Mucosa of stomach (tissue), 1 donor: Measurements from ENCODE around the gene S100A16.

Experiments
- H3K27me3 ChIP-seq: one replicate; pipeline ENCODE4 v1.7.0; 2013; ENCODE audit warnings: mild to moderate bottlenecking, low read length; ENCODE audit not compliant: control insufficient read depth, insufficient read depth
- H3K36me3 ChIP-seq: one replicate; pipeline ENCODE4 v1.7.0; 2013; ENCODE audit warnings: low read length; ENCODE audit not compliant: control insufficient read depth, insufficient read depth
- H3K4me1 ChIP-seq: one replicate; pipeline ENCODE4 v1.7.0; 2013; ENCODE audit warnings: mild to moderate bottlenecking, low read length; ENCODE audit not compliant: control insufficient read depth, insufficient read depth
- H3K4me3 ChIP-seq: one replicate; pipeline ENCODE4 v1.7.0; 2013; ENCODE audit warnings: low read length
- H3K9ac ChIP-seq: one replicate; pipeline ENCODE4 v1.7.0; 2013; ENCODE audit warnings: mild to moderate bottlenecking, low read length, moderate library complexity
- H3K9me3 ChIP-seq: one replicate; pipeline ENCODE4 v1.7.0; 2013; ENCODE audit warnings: mild to moderate bottlenecking, low read length, moderate library complexity; ENCODE audit not compliant: control insufficient read depth
- donor health status: Pancreatic carcinoma.

Gene S100A16

GRCh38 chr1:153612755-153613331, at the start of gene S100A16:
Gene S100A16 (minus strand): TSS chr1:153613137. CDS start chr1:153608151, 4,986 bp downstream.
- Histone ChIP-seq H3K36me3 (no peaks in the 10 kb centered on the region), H3K9ac (peak within 1 kb of the TSS; percentile 98), H3K4me3 (peak within 1 kb of the TSS; percentile 75), H3K27me3 (no peaks in the 10 kb centered on the region), H3K4me1 (peaks cover 81% of the 10 kb centered on the region), H3K9me3 (no peaks in the 10 kb centered on the region)

- H3K36me3 ChIP-seq: peaks cover 11% of the 10 kb centered on the region
- H3K9me3 ChIP-seq: no peaks in the 10 kb centered on the region
- no peak overlapping the region for H3K9ac ChIP-seq
- H3K4me3 ChIP-seq: no peak overlapping the region
- peaks cover 14% of the 10 kb centered on the region for H3K4me1 ChIP-seq
- no peaks in the 10 kb centered on the region for H3K27me3 ChIP-seq
Observed at GRCh38 chr1:153662269-153662668, 49.3 kb upstream of the S100A16 start.

DNA sequence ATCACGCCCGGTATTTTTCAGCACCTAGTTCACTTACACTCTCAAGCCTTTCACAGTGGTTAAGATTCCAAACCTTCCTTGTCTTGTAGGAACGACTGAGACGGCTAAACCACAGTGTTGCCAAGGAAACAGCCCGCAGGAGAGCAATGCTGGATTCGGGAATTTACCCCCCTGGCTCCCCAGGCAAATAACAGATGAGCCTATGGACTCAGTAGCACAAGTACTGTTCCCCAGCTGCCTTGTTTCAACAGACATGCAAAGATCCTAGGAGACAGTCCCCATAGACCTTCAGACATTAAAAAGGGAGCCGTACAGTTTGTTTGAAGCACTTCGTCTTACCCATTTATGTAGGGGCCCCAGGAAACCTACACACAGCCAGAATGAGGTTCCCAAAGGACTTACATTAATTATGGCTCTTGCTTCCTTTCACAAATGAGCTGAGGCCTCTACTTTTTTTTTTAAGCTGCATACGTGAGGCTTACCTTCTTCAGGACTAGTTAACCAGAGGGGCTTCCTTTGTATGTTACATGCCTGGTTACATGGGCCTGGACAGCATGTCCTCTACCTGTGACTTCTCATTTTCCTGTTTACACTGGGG, 48.3 kb upstream of the S100A16 start:
- Histone ChIP-seq H3K27me3 (no peaks in the 10 kb centered on the region), H3K36me3 (peaks cover 5% of the 10 kb centered on the region), H3K4me3 (no peak overlapping the region), H3K9me3 (no peaks in the 10 kb centered on the region), H3K9ac (no peak overlapping the region), H3K4me1 (peaks cover 14% of the 10 kb centered on the region)

DNA sequence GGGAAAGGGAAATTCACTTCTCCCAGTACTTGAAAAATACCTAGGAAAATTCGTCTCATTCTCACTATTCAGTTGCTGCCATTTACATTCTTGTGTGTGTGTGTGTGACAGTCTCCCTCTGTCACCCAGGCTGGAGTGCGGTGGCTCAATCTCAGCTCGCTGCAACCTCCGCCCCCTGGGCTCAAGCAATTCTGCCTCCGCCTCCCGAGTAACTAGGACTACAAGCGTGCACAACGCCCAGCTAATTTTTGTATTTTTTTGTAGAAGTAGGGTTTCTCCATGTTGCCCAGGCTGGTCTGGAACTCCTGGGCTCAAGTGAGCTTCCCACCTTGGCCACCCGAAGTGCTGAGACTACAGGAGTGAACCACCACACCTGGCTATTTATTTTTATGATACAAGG, 46.7 kb upstream of the S100A16 start:
- H3K4me1 ChIP-seq: peaks cover 14% of the 10 kb centered on the region
- H3K4me3 ChIP-seq: no peak overlapping the region
- H3K9ac ChIP-seq: peak overlapping the region; percentile 26
- no peaks in the 10 kb centered on the region for H3K9me3 ChIP-seq
- H3K36me3 ChIP-seq: peaks cover 5% of the 10 kb centered on the region
- no peaks in the 10 kb centered on the region for H3K27me3 ChIP-seq

DNA sequence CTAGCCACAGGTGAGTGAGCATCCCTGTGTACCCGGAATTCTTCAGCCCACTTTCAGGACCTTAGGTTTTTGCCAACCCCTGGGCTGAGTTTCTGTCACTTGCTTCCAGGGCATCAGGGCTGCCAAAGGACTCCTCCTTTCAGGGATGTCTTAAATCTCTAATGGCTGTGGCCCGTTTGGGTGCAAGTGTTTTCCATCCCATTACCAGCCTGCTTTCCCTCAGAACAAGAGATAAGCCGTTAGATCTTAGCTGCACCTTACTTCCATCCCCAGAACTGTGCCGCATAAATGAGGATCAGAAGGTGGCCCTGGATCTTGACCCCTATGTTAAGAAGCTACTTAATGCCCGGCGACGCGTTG, 46.2 kb upstream of the S100A16 start:
- H3K27me3 ChIP-seq: no peaks in the 10 kb centered on the region
- H3K36me3 ChIP-seq: peaks cover 5% of the 10 kb centered on the region
- H3K4me1 ChIP-seq: peaks cover 14% of the 10 kb centered on the region
- peak overlapping the region; percentile 80 for H3K9ac ChIP-seq
- peak overlapping the region; percentile 52 for H3K4me3 ChIP-seq
- no peaks in the 10 kb centered on the region for H3K9me3 ChIP-seq

DNA sequence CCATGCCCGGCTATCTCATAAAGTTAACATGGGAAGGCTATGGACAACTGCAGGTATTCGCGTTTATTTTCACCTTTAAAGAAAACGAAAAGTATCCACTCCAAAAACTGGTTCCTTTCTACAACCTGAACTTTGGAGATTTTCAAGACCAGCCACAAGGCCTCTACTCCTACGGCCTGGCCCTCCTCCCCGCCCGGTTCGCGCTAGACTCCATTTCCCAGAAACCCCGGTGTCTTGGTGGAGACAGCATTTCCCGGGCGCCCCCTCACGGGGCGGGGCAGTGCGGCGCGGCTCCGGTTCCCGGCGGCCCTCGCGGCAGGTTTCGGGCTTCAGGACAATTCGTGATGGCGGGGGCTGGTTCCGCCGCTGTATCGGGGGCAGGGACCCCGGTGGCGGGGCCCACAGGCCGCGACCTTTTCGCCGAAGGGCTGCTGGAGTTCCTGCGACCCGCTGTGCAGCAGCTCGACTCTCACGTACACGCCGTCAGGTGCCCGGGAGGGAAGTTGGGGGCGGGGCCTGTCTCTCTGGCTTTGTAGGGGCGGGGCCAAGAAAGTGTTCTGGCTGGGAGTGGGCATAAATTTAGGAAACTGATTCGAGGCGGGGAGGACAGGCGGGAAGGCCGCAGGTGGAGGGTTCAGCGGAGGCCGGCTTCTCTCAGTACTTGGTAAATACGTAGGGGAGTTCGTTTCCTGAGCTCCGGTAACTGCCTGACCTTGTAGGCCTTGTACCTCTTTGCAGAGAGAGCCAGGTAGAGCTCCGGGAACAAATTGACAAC, 45.6 kb upstream of the S100A16 start, which contains the start of gene SNAPIN:
Gene SNAPIN, plus strand, starts transcription at position 304 of the 775 bp plus-strand sequence. Its CDS starts 41 bp downstream, at position 345.
- H3K27me3 ChIP-seq: no peaks in the 10 kb centered on the region

GRCh38 chr1:153655333-153655732, 42.4 kb upstream of the S100A16 start:
- H3K4me3 ChIP-seq: no peak overlapping the region
- H3K27me3 ChIP-seq: no peaks in the 10 kb centered on the region
- H3K4me1 ChIP-seq: peaks cover 22% of the 10 kb centered on the region
- H3K9ac ChIP-seq: no peak overlapping the region
- no peaks in the 10 kb centered on the region for H3K36me3 ChIP-seq
- no peaks in the 10 kb centered on the region for H3K9me3 ChIP-seq

More for the DNA sequence above, 45.6 kb upstream of the S100A16 start, which contains the start of gene SNAPIN:
- H3K9me3 ChIP-seq: no peaks in the 10 kb centered on the region
- H3K4me3 ChIP-seq: peak within 1 kb of the TSS; percentile 52
- H3K4me1 ChIP-seq: peaks cover 14% of the 10 kb centered on the region
- H3K9ac ChIP-seq: peak within 1 kb of the TSS; percentile 80
- H3K36me3 ChIP-seq: peaks cover 5% of the 10 kb centered on the region

DNA sequence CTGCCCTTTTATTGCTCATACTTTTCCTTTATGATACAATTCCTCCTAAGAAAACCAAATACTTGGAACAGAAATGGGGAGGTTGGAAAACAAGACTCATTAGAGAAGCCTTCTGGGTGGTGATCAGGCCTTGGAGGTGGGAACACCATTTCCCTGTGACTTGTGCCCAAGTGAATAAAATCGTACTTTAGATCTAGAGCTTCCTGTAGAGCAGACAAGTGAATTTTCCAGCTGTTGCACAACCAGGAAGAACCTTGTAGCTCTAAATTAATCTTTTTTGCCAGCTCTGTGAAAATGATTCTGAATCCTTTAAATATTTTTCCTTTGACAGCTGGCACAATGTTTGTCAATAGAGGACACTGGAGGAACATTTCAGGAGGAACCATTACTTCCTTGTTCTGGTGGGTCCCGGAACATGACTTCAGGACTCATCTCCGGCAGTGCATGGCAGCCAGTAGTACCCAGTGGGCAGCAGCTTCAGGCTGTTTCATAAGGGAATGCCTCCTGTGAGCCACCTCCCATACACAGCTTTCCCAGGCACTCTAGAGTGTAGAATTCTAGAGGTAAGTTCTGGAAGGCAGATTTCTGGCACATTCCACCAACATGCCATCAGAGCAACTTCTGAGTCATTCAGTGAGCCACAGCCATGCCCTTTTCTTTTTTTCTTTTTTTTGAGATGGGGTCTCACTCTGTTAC, 40.0 kb upstream of the S100A16 start:
- H3K4me1 ChIP-seq: peaks cover 24% of the 10 kb centered on the region
- no peaks in the 10 kb centered on the region for H3K27me3 ChIP-seq
- no peaks in the 10 kb centered on the region for H3K9me3 ChIP-seq
- H3K9ac ChIP-seq: no peak overlapping the region
- H3K36me3 ChIP-seq: no peaks in the 10 kb centered on the region
- H3K4me3 ChIP-seq: no peak overlapping the region

DNA sequence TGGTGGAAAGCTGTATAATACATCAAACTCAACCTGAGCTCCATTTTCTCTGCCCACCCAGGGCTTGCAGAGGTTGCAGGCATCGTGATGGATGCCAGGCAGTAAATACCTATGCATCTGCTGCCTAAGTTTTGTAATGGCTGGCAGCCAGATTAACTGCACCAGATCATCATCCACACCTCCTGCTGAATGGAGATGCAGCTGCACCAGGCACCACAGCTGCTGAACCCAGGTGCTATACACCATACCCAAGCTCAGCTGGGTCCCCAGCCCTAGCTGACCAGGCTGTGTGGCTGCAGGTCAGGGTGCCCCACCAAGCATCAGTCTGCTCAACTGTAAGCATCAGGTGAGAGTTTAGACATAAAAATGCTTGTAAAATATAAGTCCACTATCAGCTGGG, 38.8 kb upstream of the S100A16 start:
- Histone ChIP-seq H3K27me3 (no peaks in the 10 kb centered on the region), H3K4me3 (no peak overlapping the region), H3K9me3 (no peaks in the 10 kb centered on the region), H3K36me3 (no peaks in the 10 kb centered on the region), H3K9ac (no peak overlapping the region), H3K4me1 (peaks cover 22% of the 10 kb centered on the region)

DNA sequence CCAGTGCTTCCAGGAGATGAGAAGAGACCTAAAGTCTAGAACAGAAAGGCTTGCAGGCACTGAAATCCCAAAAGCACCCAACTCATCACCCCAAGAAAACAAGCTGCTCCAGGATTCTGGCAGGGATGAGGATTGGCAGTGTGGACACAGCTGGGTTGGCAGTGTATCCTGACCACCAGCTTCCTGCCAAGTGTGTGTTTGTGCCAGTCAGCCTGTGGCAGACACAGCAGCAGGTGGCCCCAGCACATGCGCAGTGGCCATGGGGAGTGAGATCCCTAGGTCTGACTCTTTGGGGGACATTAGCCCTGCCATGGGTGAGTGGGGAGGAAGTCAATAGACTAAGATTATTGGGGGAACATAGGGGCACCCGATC, 36.9 kb upstream of the S100A16 start:
- H3K4me3 ChIP-seq: no peak overlapping the region
- peaks cover 5% of the 10 kb centered on the region for H3K36me3 ChIP-seq
- no peak overlapping the region for H3K9ac ChIP-seq
- H3K9me3 ChIP-seq: no peaks in the 10 kb centered on the region
- H3K4me1 ChIP-seq: peaks cover 22% of the 10 kb centered on the region
- no peaks in the 10 kb centered on the region for H3K27me3 ChIP-seq

DNA sequence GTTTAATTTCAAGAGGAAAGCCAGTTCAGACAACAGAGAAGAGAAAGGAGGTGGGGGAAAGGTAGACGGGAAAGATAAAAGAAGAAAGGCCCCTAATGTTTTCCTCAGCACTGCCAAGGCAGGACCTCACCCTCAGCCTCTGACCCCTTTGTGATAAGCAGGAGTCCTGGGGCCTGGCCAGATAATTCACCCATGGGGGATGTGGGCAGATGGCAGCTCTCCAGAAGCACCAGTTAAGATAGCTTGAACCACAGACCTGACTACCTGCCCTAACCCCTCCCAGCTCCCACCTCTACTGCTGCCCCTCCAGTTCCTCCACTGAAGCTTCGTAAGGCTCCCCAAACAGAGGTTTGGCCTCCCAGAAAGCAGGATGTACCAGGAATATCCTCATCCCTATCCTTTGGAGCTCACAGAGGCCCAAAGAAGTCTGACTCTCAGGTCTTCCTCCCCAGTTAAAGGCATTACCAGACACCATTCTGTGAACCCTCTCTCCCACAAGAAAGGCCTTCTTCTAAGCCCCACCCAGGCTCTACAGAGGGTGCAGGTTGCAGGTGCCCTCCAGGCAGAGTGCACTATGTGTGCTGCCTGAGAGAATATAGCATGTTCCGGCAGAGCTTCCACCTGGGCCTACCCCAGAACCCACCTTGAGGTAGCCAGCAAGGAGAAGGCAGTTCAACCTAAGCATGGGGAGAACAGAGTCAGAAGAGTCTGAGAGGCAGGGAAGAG, 36.4 kb upstream of the S100A16 start:
- no peak overlapping the region for H3K9ac ChIP-seq
- H3K27me3 ChIP-seq: no peaks in the 10 kb centered on the region
- H3K9me3 ChIP-seq: no peaks in the 10 kb centered on the region
- peaks cover 5% of the 10 kb centered on the region for H3K36me3 ChIP-seq
- no peak overlapping the region for H3K4me3 ChIP-seq
- peaks cover 22% of the 10 kb centered on the region for H3K4me1 ChIP-seq
